Measurements from ENCODE around the gene CIROP. TPM values are rescaled to one million over a fixed set of nuclear protein-coding genes. Genes with fewer than 3 reads are reported as not detected.

CIROP gene
- total and polyA plus RNA-seq, 4 donors = not detected

- Histone ChIP-seq H3K36me3 (ENCODE audit: control insufficient read depth in 4 of 4, insufficient read depth in 3 of 4, low read depth in 1 of 4, low read length in 3 of 4) (peaks cover 17 to 56% (median 44%) of the 10 kb centered on the region in 4 donors), H3K27ac (ENCODE audit: low read depth in 1 of 2, low read length in 2 of 2) (no peak overlapping the region), H3K27me3 (ENCODE audit: control insufficient read depth in 4 of 4, insufficient read depth in 4 of 4, low read length in 3 of 4) (no peaks in the 10 kb centered on the region), H3K9ac (ENCODE audit: low read depth in 1 of 2, low read length in 2 of 2) (no peak overlapping the region), H3K4me1 (ENCODE audit: control insufficient read depth in 4 of 4, insufficient read depth in 4 of 4, low read length in 3 of 4) (peaks cover 0 to 14% (median 8%) of the 10 kb centered on the region in 4 donors), H3K9me3 (ENCODE audit: control insufficient read depth in 4 of 4, low read length in 3 of 4) (no peaks in the 10 kb centered on the region), H3K4me3 (ENCODE audit: low read depth in 1 of 3, low read length in 3 of 3) (no peak overlapping the region)
- 91% methylated on average over 12 of the region's 12 CpGs for WGBS
- TF ChIP-seq SP1 (IDR thresholded peaks at IDR 0.05) = no peak
- TF ChIP-seq, protein P1, sequence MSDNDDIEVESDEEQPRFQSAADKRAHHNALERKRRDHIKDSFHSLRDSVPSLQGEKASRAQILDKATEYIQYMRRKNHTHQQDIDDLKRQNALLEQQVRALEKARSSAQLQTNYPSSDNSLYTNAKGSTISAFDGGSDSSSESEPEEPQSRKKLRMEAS (IDR thresholded peaks at IDR 0.05) = no peak
- TF ChIP-seq NR2F2 (IDR thresholded peaks at IDR 0.05) = no peak
- no peak for TF ChIP-seq FOXA2 (IDR thresholded peaks at IDR 0.05)
- TF ChIP-seq, protein P2, sequence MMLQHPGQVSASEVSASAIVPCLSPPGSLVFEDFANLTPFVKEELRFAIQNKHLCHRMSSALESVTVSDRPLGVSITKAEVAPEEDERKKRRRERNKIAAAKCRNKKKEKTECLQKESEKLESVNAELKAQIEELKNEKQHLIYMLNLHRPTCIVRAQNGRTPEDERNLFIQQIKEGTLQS (IDR thresholded peaks at IDR 0.05) = no peak
- no peak for TF ChIP-seq YY1 (IDR thresholded peaks at IDR 0.05)
- TF ChIP-seq JUND (IDR thresholded peaks at IDR 0.05) = no peak
- TF ChIP-seq TAF1 (conservative IDR thresholded peaks at IDR 0.05) = no peak
- TF ChIP-seq REST (IDR thresholded peaks at IDR 0.05) = no peak
- TF ChIP-seq, protein P3, sequence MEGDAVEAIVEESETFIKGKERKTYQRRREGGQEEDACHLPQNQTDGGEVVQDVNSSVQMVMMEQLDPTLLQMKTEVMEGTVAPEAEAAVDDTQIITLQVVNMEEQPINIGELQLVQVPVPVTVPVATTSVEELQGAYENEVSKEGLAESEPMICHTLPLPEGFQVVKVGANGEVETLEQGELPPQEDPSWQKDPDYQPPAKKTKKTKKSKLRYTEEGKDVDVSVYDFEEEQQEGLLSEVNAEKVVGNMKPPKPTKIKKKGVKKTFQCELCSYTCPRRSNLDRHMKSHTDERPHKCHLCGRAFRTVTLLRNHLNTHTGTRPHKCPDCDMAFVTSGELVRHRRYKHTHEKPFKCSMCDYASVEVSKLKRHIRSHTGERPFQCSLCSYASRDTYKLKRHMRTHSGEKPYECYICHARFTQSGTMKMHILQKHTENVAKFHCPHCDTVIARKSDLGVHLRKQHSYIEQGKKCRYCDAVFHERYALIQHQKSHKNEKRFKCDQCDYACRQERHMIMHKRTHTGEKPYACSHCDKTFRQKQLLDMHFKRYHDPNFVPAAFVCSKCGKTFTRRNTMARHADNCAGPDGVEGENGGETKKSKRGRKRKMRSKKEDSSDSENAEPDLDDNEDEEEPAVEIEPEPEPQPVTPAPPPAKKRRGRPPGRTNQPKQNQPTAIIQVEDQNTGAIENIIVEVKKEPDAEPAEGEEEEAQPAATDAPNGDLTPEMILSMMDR (IDR thresholded peaks at IDR 0.05; ENCODE audit: low read depth, low read length, missing input control) = no peak
- TF ChIP-seq, protein P4, sequence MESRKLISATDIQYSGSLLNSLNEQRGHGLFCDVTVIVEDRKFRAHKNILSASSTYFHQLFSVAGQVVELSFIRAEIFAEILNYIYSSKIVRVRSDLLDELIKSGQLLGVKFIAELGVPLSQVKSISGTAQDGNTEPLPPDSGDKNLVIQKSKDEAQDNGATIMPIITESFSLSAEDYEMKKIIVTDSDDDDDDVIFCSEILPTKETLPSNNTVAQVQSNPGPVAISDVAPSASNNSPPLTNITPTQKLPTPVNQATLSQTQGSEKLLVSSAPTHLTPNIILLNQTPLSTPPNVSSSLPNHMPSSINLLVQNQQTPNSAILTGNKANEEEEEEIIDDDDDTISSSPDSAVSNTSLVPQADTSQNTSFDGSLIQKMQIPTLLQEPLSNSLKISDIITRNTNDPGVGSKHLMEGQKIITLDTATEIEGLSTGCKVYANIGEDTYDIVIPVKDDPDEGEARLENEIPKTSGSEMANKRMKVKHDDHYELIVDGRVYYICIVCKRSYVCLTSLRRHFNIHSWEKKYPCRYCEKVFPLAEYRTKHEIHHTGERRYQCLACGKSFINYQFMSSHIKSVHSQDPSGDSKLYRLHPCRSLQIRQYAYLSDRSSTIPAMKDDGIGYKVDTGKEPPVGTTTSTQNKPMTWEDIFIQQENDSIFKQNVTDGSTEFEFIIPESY (IDR thresholded peaks at IDR 0.05) = no peak
- no peak for TF ChIP-seq EGR1 (IDR thresholded peaks at IDR 0.05; ENCODE audit: low read depth in 2 of 2)
- no peak for DNase-seq (ENCODE audit: low spot score)
These were observed 15.1 kb downstream of the CIROP start for GRCh38 chr14:23089498-23090253.

- no peak overlapping the region for H3K4me3 ChIP-seq (ENCODE audit: low read depth in 1 of 3, low read length in 3 of 3)
- H3K4me1 ChIP-seq (ENCODE audit: control insufficient read depth in 4 of 4, insufficient read depth in 4 of 4, low read length in 3 of 4) = no peaks in the 10 kb centered on the region
- H3K36me3 ChIP-seq (ENCODE audit: control insufficient read depth in 4 of 4, insufficient read depth in 3 of 4, low read depth in 1 of 4, low read length in 3 of 4) = peaks cover 18 to 68% (median 44%) of the 10 kb centered on the region in 4 donors
- no peak for TF ChIP-seq NR2F2 (IDR thresholded peaks at IDR 0.05)
- no peak for TF ChIP-seq HNF4A (conservative IDR thresholded peaks at IDR 0.05)
- TF ChIP-seq HNF4G (IDR thresholded peaks at IDR 0.05) = no peak
- TF ChIP-seq RXRA (IDR thresholded peaks at IDR 0.05) = no peak
- TF ChIP-seq EGR1 (IDR thresholded peaks at IDR 0.05; ENCODE audit: low read depth in 2 of 2) = no peak
- no peak for TF ChIP-seq TAF1 (conservative IDR thresholded peaks at IDR 0.05)
- TF ChIP-seq SP1 (IDR thresholded peaks at IDR 0.05) = no peak
- no peak for TF ChIP-seq FOXA1 (IDR thresholded peaks at IDR 0.05)
- TF ChIP-seq, protein P3 (IDR thresholded peaks at IDR 0.05; ENCODE audit: low read depth, low read length, missing input control) = no peak
- no peak overlapping the region for H3K9ac ChIP-seq (ENCODE audit: low read depth in 1 of 2, low read length in 2 of 2)
- WGBS = 100% methylated on average over 1 of the region's 1 CpG
- DNase-seq (ENCODE audit: low spot score) = no peak
- H3K27ac ChIP-seq (ENCODE audit: low read depth in 1 of 2, low read length in 2 of 2) = no peak overlapping the region
- no peaks in the 10 kb centered on the region for H3K27me3 ChIP-seq (ENCODE audit: control insufficient read depth in 4 of 4, insufficient read depth in 4 of 4, low read length in 3 of 4)
- no peaks in the 10 kb centered on the region for H3K9me3 ChIP-seq (ENCODE audit: control insufficient read depth in 4 of 4, low read length in 3 of 4)
These were observed 18.2 kb downstream of the CIROP start for GRCh38 chr14:23086565-23086964.
